Measurements from ENCODE around the gene CYP46A1. TPM values are rescaled to one million over a fixed set of nuclear protein-coding genes. Genes with fewer than 3 reads are reported as not detected.

Gene CYP46A1
- total RNA-seq, 1 experiment from 2014 or later = 0.59 TPM

GRCh38 chr14:99656171-99656570 is 27.9 kb upstream of the CYP46A1 start:
- no peaks in the 10 kb centered on the region for H3K9me3 ChIP-seq (ENCODE audit: control insufficient read depth, low read depth, low read length)
- no peak overlapping the region for H3K4me2 ChIP-seq (ENCODE audit: insufficient read depth, insufficient read length, low read length)
- H3K4me3 Mint-ChIP-seq = no peak overlapping the region
- no CpG with 5 or more reads among the region's 5 CpGs for WGBS (ENCODE audit: extremely low coverage, insufficient read length, low lambda C conversion rate)
- H2BK12ac ChIP-seq (ENCODE audit: insufficient read length, low read depth, low read length) = no peak overlapping the region
- no peak overlapping the region for H2BK120ac ChIP-seq (ENCODE audit: low read depth, low read length, poor library complexity, severe bottlenecking)
- no peak overlapping the region for H2BK15ac ChIP-seq (ENCODE audit: low read depth, low read length)
- 0 out of 2 replicates have a peak, but pooled peaks cover 3% of the 10 kb centered on the region for H3K4me1 ChIP-seq (ENCODE audit: insufficient read depth, low read length)
- H3K9ac ChIP-seq (ENCODE audit: extremely low read depth, insufficient read length, low read length) = no peak overlapping the region
- no peak overlapping the region for H4K91ac ChIP-seq (ENCODE audit: insufficient read length, low read depth, low read length)
- no peak overlapping the region for H3K14ac ChIP-seq (ENCODE audit: insufficient read depth, low read length)
- peaks cover 0 to 3% (median 0%) of the 10 kb centered on the region in 3 experiments; a peak in 3 of 7 replicates for H3K36me3 Mint-ChIP-seq (ENCODE audit: insufficient read depth in 1 of 3, low read depth in 3 of 3)
- no peak overlapping the region for H3K23ac ChIP-seq (ENCODE audit: insufficient read length, low read depth, low read length)
- H2BK20ac ChIP-seq (ENCODE audit: low read depth, low read length, poor library complexity, severe bottlenecking) = no peak overlapping the region
- no peak overlapping the region for H2AK5ac ChIP-seq (ENCODE audit: insufficient read length, low read length)
- H3K23me2 ChIP-seq (ENCODE audit: insufficient read length, low read depth, low read length, poor library complexity, severe bottlenecking) = no peaks in the 10 kb centered on the region
- no peak overlapping the region for H3K18ac ChIP-seq (ENCODE audit: insufficient read length, low read depth, low read length)
- no peak overlapping the region for H3K56ac ChIP-seq (ENCODE audit: insufficient read length, low read depth, low read length)
- H2BK5ac ChIP-seq (ENCODE audit: insufficient read length, low read length) = no peak overlapping the region
- no peak overlapping the region for H3T11ph ChIP-seq (ENCODE audit: low read length)
- no peaks in the 10 kb centered on the region for H4K20me1 ChIP-seq (ENCODE audit: control insufficient read depth, insufficient read depth, insufficient read length)
- no peak for DNase-seq
- TF ChIP-seq CTCF (conservative IDR thresholded peaks at IDR 0.05) = no peak
- H3K27ac Mint-ChIP-seq = no peak overlapping the region
- H4K5ac ChIP-seq (ENCODE audit: insufficient read length, low read depth, low read length) = no peak overlapping the region
- H4K8ac ChIP-seq (replicated peaks; ENCODE audit: insufficient read length, low read depth, low read length) = no peak overlapping the region
- no peak overlapping the region for H3K27ac ChIP-seq (ENCODE audit: insufficient read length, low read depth, low read length)
- no peak overlapping the region for H3K4ac ChIP-seq (ENCODE audit: low read depth, low read length)
- H3K79me2 ChIP-seq (ENCODE audit: insufficient read depth, low read length) = no peaks in the 10 kb centered on the region
- H2AFZ ChIP-seq (ENCODE audit: low read length) = no peak overlapping the region
- no peaks in the 10 kb centered on the region for H3K79me1 ChIP-seq (ENCODE audit: insufficient read depth, low read depth, low read length, poor library complexity, severe bottlenecking)
- peaks cover 18 to 23% of the 10 kb centered on the region in 2 experiments for H3K4me1 Mint-ChIP-seq
- no peaks in the 10 kb centered on the region; a peak in 1 of 5 replicates for H3K9me3 Mint-ChIP-seq
- H3K27me3 Mint-ChIP-seq (ENCODE audit: low read depth) = peaks cover 34% of the 10 kb centered on the region
- no peaks in the 10 kb centered on the region for H3K27me3 ChIP-seq (ENCODE audit: insufficient read depth, low read length)

Data from H9 (cell line).